ENCODE measurements around the gene TBCK. TPM values are rescaled to one million over a fixed set of nuclear protein-coding genes. Genes with fewer than 3 reads are reported as not detected.

The TBCK gene
- polyA plus RNA-seq (ENCODE audit: insufficient read depth in 1 of 5, insufficient read length in 5 of 5, low replicate concordance in 1 of 5) = 10 to 100 TPM; 31.0 to 66.2 (median 56.1) TPM
- long read RNA-seq, donor 1, partial matches to known transcripts = 167 of 283 reads
- long read RNA-seq, donor 1, other reads (novel, unspliced or antisense) = 113 of 283 reads
- long read RNA-seq, donor 2, partial matches to known transcripts = 9 of 10 reads
- long read RNA-seq, donor 2, other reads (novel, unspliced or antisense) = 0 of 10 reads
- long read RNA-seq, donor 3, partial matches to known transcripts = 0 of 1 reads
- long read RNA-seq, donor 3, other reads (novel, unspliced or antisense) = 0 of 1 reads
- long read RNA-seq, donor 4 = 0 reads
- long read RNA-seq, donor 5, partial matches to known transcripts = 14 of 16 reads
- long read RNA-seq, donor 5, other reads (novel, unspliced or antisense) = 0 of 16 reads
- long read RNA-seq, donor 6, partial matches to known transcripts = 149 of 173 reads
- long read RNA-seq, donor 6, other reads (novel, unspliced or antisense) = 21 of 173 reads
- long read RNA-seq, donor 7, partial matches to known transcripts = 173 of 203 reads
- long read RNA-seq, donor 7, other reads (novel, unspliced or antisense) = 29 of 203 reads
- long read RNA-seq, donor 8, partial matches to known transcripts = 0 of 1 reads
- long read RNA-seq, donor 8, other reads (novel, unspliced or antisense) = 0 of 1 reads

DNA sequence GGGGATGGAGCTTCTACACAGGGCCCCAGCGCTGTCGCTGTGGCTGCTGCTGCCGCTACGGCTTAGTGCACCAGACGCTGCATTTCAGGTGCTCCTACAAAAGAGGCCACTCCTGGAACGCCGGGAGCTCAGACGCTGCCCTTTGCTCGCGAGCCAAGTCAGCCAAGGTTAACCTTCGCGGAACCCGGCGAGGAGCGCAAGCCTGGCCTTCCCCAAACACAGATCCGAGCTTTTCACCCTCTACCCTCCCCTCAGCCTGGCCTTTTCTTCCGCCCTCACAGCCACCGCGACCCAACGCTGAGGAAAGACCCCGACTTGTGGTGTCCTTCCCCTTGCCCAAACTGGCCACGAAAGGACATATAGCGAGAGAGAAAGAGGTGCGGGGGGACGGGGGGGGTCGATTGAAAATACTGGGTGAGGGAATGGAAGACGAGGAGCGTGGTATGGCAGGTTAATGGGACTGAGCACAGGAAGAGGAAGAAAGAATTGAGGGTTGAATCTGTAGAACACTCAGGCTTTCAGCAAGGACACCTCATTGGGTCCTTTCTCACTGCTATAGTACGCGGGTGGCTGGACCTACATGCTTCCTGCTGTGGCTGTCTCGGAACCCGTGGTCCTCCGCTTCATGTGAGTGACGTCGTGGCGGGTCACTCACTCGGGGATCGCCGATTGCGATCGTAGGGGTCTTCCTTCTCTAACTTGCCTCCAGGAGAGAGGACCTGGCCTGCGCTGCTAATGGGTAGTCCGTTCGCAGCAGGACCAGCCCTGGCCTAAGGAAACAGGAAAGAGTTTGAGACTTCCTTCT, at the start of gene TBCK, which contains the start of gene AIMP1:
TSS of gene TBCK (minus strand) at position 242 of the 805 bp plus-strand sequence. CDS start 7,249 bp downstream, outside the sequence.
TSS of gene AIMP1 (plus strand) at position 583 of the 805 bp plus-strand sequence. CDS start 8,460 bp downstream, outside the sequence.
- DNase-seq = peak; percentile 94 to 97

DNA sequence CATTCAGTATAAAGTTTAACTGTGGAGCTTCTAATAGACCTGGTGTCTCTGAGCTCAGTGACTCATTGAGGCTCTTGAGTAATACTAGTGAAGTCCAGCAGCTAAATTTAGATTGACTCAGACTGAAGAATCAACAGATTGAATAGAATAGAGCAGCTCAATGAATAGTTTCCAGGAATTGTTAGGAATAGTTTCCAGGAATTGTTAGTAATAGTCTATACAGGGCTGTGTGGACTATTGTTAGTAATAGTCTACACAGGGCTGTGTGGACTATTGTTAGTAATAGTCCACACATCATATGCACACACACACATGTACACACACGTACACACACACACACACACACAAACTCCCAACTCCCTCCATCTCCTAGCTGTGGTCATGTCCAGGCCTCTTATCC, 49.6 kb upstream of the TBCK start:
- DNase-seq = no peak

DNA sequence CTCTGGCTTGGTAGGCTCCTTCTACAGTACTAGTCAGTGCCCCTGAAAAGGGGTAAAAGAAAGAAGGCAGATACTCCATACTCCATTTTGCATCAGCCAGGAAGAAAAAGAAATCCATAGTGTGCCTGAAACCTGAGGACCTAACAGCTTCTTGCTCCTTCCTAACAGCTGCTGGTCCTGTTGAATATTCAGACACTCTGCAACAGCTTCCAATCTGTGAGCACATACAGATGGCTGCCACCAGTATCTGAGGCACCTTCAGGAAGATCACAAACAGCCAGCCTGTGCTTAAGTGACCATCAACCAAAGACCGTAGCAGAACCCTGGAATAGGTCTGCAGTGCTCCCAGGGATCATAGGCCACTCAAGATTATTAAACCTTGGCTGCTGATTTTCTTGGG, 48.3 kb upstream of the TBCK start:
- DNase-seq = no peak

DNA sequence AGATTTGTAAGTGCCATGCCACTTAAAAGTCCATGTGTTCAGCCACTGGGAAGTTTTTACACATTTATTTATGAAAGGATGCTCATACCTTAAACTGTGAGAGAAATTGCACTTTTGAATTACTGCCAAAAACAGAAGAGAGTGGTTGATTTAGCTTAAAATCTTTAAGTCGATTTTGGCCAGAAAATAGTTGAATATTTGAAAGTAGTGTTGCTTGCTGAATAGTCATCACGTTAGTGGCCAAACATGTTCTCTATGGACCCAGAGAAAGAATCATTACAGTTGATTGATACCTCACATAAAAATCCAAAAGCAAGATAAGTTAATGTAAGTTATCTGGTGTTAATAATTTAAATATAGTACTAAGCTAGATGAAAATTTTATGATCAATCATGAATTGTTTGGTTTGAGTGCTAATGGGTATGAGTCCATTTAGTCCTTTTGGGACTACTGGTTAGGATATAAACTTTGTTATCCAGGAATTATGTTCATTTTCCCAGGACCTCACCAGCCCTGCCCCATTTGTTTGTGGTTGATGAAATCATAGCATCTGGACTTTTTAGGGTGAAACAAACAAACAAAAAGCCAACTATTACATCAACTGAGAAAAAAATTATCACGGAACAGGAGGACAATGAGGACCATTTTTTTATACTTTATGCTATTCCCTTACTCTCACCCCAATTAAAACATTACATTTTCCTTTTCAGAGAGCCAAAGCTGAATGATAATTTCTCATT, 46.2 kb upstream of the TBCK start:
- DNase-seq = no peak

DNA sequence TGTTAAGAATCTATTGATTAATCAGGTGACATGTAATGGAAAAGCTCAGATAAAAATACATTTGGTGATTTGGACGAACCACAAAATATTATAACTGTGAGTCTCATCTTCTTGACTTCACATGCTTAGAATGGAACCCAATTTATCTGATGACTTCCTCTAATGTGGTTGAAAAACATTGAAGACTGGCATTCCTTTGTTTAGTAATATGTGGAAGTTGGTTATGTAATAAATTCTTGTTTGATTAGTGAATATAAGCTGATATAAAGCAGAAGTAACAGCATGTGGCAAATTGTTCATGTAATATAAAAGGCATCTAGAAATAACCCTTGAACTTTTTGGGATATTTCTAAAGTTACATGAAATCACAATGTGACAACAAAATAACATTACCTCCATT, 42.9 kb upstream of the TBCK start:
- no peak for DNase-seq

DNA sequence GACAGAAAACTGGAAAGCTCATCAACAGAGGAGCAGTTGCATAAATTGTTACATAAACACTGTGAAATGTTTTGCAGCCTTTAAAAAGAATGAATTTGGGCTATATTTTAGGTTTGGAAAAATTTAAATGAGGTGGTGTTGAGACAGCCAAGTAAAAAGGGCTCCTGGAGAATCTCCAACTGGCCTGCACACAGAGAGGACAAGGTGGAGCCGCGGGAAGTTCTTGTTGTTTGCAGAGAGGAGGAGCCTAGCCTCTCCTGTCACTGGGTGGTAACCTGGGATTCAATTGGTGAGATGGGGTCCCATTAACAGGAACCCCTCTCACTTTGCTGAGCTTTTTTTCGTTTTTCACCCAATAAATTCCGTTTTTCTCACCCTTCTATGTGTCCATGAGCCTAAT, 39.2 kb upstream of the TBCK start:
- no peak for DNase-seq

DNA sequence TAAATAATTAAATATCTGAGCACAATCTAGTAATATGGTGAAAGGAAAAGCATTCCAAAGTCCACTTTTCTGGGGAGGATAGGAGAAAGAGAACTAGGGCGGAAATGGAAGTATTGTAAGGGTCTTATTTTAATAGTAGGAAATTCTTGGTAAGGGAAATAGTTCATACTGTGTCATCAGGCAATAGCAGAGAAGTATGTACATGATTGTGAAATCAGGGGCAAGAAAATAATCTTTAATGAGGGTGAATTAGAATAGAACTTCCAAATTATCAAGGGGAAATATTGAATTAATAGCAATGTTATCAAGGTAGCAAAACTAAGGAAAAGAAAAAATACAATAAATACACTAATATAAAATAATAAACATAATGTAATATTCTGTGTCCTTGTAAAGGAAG, 37.8 kb upstream of the TBCK start:
- DNase-seq = no peak

DNA sequence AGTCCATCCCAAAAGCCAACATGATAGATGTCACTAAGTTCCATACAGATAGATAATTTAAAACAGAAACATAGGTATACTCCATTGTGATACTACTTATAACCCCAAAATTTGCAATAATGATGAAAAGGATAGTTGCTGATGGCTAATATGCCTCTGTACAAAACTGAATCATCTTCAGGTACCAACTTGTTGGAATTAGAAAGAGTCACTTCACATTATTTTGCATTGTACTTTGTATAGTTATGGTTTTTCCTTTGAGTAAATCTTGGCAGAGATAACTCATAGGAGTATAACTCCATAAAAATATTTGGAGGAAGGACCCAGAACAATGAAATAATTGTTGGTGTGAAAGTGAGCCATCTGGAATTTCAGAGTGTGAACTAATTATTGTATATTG, 35.0 kb upstream of the TBCK start:
- no peak for DNase-seq

DNA sequence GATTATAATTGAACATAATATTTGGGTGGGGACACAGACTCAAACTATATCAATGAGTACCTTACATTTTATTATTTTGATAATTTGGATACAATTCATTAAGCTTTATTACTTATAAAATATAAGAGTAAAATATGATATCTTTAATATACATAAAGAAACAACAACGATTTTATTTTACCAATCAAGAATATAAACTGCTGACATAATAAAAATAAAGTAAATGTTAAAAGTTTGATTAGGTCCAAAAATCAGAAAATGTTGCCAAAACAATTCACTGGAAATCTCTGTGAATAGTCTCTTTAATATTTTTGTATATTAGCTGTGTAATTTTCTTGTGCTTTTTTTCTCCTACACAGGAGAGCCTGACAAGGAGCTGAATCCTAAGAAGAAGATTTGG, 31.2 kb upstream of the TBCK start:
- DNase-seq = no peak

DNA sequence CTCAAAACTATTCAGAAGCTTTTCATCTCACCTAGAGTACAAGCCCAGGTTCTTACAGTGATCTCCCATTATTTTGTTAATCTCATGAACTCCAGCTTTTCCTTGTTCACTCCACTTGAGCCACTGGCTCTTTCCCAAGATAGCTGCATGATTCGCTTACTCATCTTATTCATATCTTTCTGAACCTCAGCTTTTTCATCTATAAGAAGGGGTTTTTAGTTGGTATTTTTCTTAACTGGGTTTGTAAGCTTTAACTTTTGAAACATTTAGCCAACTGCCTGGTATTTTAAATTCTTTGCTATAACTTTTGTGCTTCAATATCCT, 28.6 kb upstream of the TBCK start:
- DNase-seq = no peak

DNA sequence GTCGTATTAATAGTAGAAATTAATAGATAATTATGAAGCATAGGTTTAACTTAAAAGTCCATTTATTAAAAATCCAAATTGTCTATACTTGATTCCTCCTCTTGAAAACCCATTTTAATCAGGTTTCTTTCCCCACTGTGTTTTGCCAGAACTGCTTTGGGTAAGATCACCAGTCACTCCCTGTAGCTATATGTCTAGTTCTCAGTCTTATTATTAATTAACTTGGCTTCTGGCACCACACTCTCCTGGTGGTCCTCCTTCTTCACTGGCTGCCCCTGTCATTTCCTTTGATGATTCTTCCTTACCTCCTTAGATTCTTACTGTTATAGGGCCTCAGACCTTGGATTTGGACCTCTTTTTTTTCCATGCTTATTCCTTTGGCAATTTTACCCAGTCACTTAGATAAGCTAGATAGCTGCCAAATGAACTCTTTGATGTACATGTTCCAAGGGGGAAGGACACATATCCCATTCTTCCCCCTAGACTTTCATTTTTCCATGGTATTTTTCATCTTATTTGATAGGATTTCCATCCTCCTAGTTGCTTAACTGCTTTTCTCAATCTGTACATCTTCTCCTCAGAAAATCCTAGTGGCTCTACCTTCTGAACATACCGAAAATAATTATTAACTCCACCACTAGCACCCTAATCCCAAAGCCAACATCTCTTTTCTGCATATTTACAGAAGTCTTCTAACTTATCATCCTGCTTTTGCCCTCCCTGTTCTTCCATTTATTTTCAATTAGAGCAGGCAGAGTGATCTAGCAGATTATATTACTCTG, 28.0 kb upstream of the TBCK start:
- no peak for DNase-seq

DNA sequence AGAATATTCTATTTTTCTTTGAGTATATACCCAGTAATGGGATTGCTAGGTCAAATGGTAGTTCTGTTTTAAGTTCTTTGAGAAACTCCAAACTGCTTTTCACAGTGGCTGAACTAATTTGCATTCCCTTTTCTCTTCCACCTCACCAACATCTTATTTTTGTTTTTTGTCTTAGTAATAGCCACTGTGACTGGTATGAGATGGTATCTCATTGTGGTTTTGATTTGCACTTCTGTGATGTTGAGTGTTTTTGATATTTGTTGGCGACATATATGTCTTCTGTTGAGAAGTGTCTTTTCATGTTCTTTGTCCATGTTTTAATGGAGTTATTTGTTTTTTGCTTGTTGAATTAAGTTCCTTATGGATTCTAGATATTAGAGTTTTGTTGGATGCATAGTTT, 24.8 kb upstream of the TBCK start:
- no peak for DNase-seq

DNA sequence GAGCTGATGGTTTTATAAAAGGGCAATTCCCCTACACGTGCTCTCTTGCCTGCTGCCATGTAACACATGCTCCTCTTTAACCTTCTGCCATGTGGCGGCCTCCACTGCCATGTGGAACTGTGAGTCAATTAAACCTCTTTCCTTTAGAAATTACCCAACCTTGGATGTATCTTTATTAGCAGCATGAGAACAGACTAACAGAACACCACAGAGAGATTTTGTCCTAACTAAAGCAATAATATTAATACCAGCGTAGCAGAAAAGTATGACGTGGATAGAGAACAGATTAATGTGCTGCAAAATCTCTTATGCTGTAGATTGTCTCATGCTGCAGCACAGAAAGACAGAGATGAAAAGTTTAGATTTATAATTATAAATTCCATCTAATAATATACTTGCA, 23.4 kb upstream of the TBCK start:
- DNase-seq = no peak

DNA sequence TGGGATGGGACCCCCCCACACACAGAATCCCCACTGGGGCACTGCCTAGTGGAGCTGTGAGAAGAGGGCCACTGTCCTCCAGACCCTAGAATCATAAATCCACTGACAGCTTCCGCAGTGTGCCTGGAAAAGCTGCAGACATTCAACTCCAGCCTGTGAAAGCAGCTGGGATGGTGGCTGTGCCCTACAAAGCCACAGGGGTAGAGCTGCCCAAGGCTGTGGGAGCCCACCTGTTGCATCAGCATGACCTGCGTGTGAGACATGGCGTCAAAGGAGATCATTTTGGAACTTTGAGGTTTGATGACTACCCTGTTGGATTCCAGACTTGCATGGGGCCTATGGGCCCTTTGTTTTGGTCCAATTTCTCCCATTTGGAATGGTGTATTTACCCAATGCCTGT, 22.7 kb upstream of the TBCK start:
- DNase-seq = no peak

DNA sequence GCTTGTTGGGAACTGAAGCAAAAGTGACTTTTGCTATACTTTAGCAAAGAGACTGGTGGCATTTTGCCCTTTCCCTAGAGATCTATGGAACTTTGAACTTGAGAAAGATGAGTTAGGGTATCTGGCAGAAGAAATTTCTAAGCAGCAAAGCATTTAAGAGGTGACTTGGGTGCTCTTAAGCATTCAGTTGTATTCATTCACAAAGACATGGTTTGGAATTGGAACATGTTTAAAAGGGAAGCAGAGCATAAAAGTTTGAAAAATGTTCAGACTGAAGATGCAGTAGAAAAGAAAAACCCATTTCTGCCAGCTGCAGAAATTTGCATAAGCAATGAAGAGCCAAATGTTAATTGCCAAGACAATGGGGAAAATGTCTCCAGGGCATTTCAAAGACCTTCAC, 21.9 kb upstream of the TBCK start:
- no peak for DNase-seq

DNA sequence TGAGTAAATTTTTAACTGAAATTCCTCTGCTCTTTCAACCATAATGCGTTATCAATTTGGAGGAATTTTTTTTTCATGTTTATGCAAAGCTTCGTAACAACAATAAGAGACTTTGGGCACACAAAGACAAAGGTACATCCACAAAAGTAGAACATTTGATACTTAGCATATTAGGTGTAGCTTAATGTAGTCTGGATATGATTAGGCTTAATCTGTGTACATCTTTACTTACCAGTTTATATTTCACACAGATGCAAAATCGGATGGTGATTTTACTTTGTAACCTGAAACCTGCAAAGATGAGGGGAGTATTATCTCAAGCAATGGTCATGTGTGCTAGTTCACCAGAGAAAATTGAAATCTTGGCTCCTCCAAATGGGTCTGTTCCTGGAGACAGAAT, 20.6 kb upstream of the TBCK start:
- DNase-seq = no peak

DNA sequence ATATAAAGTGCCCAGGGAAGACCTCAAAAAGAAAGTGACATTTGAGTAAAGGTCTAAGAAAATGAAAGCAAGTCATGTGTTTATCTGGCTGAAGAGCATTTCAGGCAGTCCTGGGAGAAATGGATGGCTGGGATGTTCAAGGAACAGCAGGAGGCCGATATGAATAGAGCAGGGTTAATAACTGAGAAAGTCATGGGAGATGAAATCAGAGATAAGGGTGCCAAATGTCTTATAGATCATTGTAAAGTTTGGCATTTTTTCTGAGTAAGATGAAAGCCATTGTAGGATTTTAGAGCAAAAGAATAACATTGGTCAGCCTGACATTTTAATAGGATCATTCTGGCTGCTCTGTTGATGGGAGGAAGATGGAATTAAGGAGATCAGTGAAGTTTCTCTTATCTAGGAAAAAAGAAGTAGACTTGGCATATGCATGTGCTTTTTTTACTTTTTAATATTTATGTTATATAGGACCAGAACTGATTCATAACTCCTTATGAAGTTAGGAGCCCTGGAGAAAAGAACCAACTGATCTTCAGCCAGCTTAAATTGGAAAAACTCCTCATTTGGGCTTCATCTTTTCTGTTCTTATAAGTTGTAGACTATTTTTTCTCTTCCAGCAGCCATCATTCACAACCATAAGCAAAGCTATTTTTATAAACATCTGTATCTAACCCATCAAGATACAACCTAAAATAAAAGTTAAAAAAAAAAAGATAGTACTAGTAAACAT, 18.9 kb upstream of the TBCK start:
- DNase-seq = no peak

DNA sequence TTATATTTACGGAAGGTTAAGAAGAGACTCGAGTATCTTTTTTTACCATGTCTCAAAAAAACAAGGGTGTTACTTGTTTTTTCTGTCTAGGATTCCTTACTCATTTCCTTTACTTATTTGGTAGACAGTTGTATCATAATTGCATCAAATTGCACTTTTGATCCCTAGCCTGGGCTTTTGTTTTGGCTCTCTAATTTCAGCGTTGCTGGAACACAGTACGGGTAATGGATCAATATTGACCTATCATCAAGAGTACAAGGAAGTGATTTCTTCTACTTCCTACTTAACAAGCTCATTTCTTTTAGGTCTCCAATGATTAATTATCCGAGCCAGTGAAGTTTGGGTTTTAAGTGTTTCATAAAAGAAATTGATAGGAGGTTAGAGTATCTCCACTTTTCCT, 17.2 kb upstream of the TBCK start:
- DNase-seq = no peak

DNA sequence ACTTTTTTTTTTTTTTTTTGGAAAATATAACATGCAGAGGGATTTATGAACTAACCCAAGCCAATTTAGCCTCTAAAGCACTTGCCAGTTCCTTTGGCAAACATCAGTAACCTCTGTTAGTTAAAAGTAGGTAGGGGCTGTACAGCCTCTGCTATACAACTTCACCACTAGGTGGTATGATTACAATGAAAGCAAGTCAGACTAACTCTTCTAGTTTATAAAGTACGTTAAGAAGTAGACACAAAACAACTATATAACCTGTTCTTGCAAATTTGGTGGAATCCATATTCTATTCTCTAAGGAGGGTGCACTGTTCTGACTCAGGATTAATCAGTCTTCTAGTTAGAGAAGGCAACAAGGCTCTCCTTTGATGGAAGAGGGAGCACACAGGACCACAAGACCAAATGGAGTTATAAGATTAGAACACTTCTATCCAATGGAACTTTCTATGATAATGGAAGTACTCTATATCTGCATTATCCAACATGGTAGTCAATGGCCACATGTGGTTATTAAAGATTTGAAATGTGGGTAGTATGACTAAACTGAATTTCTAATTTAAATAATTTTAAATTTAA, 13.1 kb upstream of the TBCK start:
- peak; percentile 4 to 9 for DNase-seq

DNA sequence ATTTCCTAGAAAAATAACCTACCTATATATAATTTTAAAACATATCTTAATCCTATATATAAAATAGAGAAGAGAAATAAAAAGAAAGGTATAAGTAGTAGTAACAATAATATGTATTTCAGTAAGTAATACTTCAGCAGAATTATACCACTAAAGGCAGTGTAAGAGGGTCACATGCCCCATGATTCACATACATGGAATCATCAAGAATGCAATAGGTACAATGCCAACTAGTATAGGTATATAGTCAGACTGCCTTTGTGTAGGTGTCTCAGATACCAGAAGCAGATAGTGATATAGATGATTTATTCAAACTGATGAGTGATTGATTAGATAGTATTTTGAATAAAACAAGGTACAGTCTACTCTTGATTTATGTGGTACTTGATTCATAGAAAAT, 9.8 kb upstream of the TBCK start:
- DNase-seq = no peak

All from right lung (tissue), 10 donors.